Nucleus accumbens (tissue), 56 donors: Measurements from ENCODE around the gene GLB1L3.
"Not testable (repeated sequence)": the region's sequence is repeated elsewhere in the genome, so short reads cannot be mapped to it uniquely, and the experiment has no call there.

Source experiments
- DNase-seq, 56 donors: peaks; one replicate each; lab custom pipeline; 2025; lab: John Stamatoyannopoulos, UW

GLB1L3 gene

GRCh38 chr11:134340354-134340964 is 64.3 kb downstream of the GLB1L3 start:
- no peak for DNase-seq

GRCh38 chr11:134341805-134342571 is 65.8 kb downstream of the GLB1L3 start:
- DNase-seq = no peak

GRCh38 chr11:134342572-134343340 is 66.6 kb downstream of the GLB1L3 start:
- DNase-seq = no peak

- no peak for DNase-seq
These were observed 67.5 kb downstream of the GLB1L3 start for GRCh38 chr11:134343646-134344045.

- DNase-seq = not testable (repeated sequence)
These were observed 68.5 kb downstream of the GLB1L3 start for GRCh38 chr11:134344497-134345236.

DNA sequence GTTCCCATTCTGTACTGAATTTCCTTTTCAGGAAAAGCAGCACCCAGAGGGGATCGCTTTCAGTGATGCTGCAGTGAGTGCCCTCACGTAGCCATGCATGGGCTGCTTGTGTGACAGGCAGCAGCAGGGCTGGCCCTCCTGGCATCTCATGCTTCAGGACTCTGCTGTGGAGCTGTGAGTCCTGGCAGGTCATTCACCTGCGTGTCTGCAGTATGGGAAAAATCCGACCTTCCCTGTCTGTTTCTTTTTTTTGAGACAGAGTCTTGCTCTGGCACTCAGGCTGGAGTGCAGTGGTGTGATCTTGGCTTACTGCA is 69.0 kb downstream of the GLB1L3 start:
- no peak for DNase-seq

DNA sequence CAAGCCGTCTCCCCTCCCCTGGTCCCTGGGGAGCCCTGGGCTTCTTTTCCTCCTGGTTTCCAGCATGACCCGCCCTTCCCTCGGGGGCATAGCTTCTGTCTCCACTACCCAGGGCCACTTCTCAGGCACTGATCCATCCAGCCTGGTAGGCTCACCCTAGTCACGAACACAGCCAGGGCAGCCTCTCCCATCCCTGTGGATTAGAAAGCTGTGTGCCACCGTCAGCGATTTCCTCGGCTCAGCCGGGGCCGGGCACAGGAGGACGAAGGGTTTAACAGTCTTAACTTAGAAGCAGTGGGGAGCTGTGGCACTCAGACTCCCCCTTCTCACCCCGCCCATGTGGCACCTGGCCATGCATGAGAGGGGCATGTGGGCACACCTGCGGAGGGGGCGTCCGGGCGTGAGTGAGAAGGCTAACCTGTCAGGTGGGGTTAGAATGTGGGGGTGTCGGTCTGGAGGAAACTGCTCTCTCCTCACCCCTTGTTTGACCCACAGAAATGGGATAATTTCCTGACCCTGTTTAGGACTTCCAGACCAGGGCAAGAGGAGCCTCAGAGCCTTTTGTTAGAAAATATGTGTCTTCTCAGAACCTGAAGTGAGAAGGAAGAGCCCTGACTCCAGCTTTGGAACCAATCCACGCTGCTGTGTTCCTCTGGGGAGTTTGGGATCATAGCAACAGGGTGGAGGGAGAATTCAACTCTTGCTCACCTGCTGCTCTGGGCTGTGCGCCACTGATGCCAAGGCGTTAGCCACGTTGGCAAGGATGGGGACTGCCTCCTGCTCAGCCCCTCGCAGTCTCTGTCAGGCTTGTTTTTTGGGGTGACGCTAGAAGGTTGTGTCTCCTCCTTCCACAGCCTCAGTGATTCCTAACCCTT is 70.2 kb downstream of the GLB1L3 start:
- no peak for DNase-seq

DNA sequence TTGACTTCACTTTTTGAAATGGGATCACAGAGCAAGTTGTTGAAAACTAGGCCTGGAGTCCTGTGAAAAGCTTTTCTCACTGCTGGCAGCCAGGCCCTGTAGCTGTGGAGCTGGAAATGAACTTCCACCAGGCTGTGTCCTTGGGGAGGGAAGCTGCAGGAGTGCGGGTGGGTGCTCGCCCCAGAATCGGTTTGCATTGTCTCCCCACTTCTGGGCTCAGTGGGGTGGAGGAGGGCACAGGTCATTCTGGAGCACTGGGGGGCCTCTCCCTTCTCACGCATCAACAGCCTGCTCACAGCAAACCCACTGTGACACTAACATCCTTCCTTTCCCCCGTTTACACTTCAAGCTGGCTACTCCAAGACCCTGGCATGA is 70.8 kb downstream of the GLB1L3 start:
- no peak for DNase-seq

GRCh38 chr11:134347441-134347840 is 71.3 kb downstream of the GLB1L3 start:
- no peak for DNase-seq

DNA sequence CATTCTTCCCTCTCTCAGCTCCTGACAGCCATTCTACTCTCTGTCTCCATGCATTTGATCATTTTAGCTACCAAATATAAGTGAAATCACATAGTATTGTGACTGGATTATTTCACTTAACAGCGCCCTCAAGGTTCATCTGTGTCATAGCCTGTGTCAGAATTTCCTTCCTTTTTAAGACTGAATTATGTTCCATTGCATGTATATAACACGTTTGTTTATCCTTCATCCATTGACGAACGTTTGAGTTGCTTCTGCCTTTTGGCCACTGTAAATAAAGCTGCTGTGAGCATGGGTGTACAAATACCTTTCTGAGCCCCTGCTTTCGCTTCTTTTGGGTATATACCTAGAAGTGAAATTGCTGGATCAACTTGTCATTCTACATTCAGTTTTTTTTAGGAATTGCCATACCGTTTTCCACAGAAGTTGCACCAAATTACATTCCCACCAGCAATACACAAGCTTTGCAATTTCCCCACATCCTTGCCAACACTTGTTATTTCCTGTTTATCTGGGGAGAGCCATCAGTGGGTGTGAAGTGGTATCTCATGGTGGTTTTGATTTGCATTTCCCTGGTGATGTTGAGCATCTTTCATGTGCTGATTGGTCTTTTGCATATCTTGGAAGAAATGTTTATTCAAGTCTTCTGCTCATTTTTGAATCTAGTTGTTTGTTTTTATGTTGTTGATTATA is 73.1 kb downstream of the GLB1L3 start:
- no peak for DNase-seq

DNA sequence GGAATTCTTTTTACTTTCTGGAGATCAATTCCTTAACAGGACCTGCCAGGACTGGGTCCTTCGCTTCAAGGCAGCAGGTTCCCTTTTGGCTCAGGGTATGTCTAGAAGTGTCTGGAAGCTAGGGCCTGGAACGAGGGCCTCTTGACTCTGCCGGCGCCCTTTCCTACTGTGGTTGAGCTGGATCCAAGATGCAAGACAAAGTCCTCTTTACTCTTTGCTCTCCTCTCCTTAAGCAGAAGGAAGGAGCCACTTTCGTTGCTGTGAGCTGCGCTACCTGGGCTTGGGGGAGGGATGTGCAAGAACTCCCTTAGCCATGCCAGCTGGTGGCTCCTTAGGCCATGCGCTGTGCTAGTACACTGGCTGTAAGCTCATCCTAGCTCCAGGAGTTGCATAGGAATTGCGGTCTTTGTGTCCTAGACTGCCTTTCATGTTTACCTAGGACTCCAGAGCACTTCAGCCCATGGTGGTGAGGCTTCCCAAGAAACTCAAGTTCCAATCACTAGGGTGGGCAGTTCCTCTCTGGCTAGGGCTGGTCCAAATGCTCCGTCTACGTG is 73.7 kb downstream of the GLB1L3 start:
- no peak for DNase-seq

GRCh38 chr11:134350381-134350780 is 74.2 kb downstream of the GLB1L3 start:
- DNase-seq = no peak

- DNase-seq = no peak
These were observed 75.9 kb downstream of the GLB1L3 start for GRCh38 chr11:134352111-134352510.

DNA sequence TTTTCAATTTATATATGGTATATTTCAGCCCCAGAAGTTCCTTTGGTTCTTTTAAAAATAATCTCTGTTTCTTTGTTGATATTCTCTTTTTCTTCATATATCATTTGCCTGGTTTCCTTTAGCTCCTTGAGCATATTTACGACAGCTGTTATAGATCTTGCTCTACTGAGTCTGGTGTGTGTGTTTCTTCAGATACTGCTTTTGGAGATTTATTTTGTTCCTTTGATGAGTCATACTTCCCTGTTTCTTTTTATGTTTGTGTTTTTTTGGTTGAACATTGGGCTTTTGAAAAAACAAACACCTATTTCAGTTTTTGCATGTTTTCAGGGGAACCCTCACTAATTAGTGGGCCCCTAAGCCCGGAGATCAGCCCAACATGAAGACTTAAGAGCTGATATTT is 79.0 kb downstream of the GLB1L3 start:
- no peak for DNase-seq

DNA sequence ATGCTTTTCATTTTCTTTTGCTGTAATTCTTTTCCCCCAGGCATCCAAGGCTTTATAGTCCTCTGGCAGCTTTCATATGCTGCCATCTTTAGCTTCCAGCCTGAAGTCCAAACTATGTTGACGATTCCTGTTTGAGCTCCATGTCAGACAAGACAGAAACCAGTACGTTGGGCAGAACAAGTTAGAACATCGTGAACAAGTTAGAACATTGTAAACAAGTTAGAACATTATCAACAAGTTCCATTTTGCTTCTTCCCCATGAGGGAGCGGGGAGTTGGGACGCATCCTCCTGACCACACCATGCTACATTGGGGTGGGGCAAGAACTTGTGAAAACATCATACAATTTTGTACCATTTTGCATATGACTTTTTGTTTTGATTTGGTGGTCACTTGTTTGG is 79.5 kb downstream of the GLB1L3 start:
- DNase-seq = no peak

- no peak for DNase-seq
These were observed 80.7 kb downstream of the GLB1L3 start for GRCh38 chr11:134356656-134357544.

DNA sequence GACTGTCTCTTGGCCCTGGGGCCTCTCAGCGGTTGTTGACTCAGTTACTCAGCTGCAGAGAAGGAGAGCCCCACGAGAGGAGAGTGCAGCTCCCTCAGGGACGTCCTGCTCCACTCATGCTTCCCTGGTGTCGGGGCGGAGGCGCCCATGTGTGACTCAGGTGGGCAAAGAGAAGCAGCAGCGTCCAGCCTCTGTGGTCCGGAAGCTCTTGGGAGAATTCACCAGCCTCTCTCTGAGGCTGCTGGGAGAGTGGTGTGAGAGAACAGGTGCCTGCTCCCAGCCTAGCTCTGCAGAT is 81.3 kb downstream of the GLB1L3 start:
- no peak for DNase-seq

DNA sequence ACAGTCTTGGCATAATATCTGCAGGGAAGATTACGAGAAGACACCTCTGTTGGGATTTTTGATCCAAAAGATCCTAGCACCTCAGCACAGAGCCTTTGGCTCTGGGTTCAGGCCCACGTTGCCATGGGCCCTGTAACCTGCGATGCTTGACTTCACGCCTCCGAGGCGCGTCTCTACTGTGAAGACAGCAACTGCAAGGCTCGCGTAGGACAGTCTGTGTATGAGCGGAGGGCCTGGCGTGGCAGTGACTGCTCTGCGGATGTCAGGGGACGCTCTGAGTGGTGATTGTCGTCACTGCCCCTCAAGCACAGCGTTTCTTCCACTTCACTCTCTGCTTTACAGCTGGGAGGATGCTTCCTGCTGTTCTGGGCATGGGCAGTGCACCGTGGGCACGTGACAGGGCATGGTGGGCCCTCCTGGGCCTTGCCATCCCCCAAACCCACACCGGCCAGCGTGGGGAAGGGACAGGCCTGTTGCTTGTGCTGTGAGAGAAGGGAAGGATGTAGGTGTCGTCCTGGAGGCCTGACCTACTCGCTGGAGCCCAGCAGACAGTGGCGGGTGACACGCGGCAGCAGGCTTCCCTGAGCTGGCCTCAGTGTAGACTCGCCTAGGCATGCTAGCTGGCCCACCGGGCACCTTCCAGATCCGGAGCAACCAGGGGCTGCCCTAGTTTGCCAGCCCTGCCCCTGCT is 82.1 kb downstream of the GLB1L3 start:
- DNase-seq = no peak
